Measurements from ENCODE around the gene FBXO27.

DNA sequence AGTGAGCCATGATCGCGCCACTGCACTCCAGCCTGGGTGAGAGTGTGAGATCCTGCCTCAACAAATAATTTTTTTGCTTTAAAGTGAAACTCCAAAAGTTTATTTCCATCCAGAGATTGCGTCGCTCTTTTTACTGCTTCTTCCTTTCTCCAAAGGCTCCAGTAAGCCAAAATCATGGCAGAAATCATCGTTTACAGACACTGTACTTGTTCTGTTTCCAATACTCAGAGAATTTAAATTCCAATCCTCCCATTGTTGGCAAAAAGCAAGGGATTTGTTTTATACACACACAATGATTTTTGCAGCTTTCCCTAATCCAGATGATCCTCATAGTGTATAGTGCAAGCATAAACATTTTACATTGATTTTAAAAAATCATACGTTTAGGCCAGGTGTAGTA is 15.3 kb downstream of the FBXO27 start:
- no peak for TF ChIP-seq POLR2AphosphoS5 (IDR thresholded peaks at IDR 0.05)
- TF ChIP-seq, protein P1, sequence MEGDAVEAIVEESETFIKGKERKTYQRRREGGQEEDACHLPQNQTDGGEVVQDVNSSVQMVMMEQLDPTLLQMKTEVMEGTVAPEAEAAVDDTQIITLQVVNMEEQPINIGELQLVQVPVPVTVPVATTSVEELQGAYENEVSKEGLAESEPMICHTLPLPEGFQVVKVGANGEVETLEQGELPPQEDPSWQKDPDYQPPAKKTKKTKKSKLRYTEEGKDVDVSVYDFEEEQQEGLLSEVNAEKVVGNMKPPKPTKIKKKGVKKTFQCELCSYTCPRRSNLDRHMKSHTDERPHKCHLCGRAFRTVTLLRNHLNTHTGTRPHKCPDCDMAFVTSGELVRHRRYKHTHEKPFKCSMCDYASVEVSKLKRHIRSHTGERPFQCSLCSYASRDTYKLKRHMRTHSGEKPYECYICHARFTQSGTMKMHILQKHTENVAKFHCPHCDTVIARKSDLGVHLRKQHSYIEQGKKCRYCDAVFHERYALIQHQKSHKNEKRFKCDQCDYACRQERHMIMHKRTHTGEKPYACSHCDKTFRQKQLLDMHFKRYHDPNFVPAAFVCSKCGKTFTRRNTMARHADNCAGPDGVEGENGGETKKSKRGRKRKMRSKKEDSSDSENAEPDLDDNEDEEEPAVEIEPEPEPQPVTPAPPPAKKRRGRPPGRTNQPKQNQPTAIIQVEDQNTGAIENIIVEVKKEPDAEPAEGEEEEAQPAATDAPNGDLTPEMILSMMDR (IDR thresholded peaks at IDR 0.05): no peak
